Urothelium cell line (cell line): ENCODE data around the gene TRIM15.

Experiments
- DNase-seq: peaks from one replicate; pipeline ENCODE4 v3.0.0; 2011; ENCODE audit warnings: low spot score, mixed read lengths
- FAIRE-seq: peaks from 2 replicates; lab custom pipeline; 2011; peaks lifted over from hg19 to GRCh38; lab: Jason Lieb, UNC

Gene TRIM15

DNA sequence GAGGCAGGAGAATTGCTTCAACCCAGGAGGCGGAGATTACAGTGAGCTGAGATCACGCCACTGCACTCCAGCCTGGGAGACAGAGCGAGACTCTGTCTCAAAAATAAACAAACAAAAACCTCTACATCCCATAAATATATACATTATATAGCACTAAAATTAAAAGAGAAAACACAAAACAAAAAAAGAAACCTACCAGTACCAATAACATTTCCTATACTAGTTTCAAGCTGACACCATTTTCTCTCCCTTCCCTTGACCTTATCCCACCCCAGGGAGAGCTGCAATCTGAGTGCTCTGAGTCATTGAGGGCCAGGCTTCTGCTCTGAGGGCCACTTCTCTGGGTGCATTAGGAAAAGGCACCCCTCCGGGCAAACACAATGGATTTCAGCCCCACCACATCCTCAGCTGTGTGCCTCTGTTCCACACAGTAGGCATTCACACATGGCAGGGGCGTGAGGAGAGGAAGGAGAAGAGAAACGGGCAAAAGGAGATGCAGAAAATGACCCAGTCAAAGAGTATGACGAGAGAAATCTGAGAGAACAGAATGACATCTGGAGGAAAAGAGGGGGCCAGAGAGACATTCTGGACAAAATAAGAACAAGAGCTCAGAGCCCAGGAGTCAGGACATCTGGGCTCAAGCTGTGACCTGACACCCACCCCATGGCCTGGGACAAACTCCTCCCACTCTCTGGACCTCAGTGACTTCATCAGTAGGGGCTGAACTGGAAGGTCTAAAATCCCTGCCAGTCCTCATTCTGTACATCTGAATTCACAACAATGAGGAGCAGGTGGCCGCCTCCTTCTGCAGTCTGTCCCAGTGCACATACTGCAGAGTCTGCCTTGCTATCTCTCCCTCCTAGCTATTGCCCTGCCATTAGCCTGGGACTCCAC lies 31.7 kb downstream of the TRIM15 start:
- no peak for DNase-seq
- no peak for FAIRE-seq

DNA sequence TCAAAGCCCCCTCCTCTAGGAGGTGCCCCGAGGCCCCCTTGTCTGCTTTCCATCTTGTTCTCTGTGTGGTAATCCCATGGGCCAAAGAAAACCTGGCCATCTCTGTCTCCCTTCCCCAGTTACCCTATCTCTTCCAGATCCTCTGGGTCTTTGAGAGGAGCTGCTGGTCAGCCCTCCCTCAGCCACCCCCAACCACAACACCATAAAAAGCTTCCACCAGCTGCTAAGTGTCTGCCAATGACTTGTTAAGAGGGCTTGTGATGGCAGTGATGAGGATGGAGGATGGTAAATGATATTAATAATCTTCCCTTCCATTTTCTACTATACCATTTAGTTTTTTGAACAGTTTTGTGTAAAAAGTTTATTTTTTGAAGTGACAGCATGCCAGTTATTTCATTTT lies 32.6 kb downstream of the TRIM15 start:
- DNase-seq (no peak), FAIRE-seq (no peak)

DNA sequence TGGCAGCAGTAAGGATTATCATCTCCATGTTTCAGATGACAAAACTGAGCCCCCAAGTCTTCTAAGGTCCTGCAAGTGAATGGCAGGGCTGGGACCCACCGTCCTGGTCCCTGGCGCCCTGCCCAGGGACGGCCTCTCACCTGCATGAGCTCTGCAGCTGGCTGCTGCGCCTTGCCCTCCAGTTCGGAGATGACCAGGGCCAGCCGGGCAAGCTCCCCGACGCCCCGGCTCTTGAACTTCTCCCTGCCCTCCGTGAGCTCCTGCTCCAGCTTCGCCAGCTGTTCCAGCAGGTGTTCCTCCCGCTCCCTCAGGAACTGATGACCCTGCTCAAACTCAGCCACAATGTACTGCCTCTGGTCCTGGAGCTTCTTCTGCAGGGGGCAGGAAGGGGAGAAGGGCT lies 33.0 kb downstream of the TRIM15 start:
- FAIRE-seq (no peak), DNase-seq (no peak)

DNA sequence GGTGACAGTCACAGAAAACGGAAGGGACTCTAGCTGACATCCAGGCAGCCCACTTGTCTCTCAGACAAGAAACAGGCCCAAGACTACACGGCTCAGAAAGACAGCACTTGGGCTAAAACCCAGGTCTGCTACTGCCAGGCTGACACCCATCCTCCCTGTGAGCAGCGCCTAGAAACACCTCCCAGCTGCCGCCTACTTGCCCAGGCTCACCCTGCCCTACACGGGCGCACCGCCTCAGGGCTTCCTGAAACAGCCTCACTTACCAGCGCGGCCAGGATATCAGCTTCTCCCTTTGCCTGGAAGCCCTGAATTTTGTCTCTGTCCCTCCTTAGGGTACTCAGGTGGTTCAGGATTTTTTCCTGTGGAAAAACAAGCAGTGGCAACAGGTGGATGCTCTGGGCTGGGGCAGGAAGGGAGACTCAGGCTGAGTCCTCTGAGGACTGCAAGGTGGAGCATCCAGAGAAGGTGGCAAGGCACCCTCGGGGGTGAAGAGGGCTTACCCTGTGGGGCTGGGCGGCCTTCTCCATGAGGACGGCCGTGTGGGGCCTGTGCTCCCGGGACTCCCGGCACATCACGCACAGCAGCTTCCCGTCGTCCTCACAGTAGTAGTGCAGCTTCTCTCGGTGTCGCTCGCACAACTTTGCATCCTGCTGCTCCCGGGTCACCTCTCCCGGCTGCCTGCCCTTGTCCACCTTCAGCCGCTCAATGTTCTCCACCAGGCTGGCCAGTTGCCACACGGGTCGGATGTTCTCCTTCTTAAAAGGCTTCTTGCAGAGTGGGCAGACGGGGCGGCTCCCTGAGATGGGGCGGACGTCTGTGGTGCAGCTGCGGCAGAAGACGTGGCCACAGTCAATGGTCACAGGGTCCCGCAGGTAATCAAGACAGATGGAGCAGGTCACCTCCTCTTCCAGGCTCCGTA lies 35.1 kb downstream of the TRIM15 start:
- FAIRE-seq = no peak
- no peak for DNase-seq

DNA sequence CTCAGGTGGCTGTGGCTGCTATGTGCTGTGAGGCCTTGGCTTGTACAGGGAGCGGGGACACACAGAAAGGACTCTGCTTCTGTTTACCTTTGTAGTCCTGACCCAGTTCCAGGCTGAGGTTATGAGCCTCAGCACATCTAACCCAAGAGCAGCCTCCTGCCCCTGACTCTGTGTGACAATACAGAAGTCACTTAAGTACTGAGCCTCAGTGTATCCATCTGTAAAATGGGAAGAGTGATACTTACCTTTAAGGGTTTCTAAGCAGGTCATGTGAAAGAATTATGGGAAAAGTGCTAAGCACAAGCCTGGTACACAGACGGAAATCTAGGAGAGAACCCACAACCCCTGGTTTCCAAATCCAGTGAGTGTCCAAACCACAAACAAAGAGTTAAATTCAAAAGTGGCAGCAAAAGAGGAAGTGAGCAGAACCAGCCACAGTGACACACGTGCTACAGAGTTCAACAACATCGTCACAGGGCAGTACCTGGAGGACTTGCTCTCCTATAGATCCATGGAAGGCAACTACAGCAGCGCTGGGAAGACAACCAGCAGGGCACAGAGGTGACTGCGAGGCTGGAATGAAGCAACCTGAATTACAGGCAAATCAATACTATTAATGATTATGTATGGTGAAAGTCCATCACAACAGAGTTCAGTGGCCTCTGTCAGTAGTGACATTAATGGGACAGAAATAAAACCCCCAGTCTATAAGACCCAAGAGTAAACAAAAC lies 37.4 kb downstream of the TRIM15 start:
- DNase-seq (no peak), FAIRE-seq (no peak)

DNA sequence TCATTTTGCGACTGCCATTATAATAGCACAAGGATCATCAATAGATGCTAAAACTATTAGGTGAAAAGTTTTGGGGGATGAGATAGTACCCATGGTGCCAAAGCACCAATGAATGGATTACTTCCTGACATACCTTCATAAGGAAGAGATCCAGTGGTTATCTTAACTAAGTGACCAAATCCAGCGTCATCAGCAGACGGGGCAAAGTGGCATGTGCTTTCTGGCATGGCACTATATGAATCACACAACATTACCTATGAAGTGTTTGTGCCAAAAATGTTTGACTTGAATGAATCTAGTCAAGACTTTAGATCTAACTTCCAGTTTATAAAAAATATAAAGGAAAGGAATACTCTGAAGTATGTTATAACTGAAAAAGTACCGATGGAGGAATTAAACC lies 39.0 kb downstream of the TRIM15 start:
- DNase-seq = no peak
- no peak for FAIRE-seq

DNA sequence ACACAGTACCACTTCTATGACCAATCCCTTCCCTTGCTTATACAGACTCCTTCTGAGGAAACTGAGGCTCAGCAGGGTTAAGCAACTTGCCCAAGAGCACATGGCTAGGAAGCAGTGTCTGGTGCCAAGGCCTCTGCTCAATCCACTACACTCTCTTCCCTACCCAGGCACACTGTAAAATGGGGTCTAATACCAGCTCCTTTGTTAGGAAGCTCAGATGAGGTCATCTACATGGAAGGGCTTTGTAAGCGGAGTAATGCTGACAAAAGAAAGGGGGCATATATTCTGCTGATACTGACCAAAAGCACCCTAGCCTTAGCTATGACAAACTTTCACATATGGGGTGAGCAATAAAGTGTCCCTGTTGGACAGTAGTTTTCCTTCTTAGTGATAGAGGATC lies 40.8 kb downstream of the TRIM15 start:
- FAIRE-seq = no peak
- DNase-seq = no peak

DNA sequence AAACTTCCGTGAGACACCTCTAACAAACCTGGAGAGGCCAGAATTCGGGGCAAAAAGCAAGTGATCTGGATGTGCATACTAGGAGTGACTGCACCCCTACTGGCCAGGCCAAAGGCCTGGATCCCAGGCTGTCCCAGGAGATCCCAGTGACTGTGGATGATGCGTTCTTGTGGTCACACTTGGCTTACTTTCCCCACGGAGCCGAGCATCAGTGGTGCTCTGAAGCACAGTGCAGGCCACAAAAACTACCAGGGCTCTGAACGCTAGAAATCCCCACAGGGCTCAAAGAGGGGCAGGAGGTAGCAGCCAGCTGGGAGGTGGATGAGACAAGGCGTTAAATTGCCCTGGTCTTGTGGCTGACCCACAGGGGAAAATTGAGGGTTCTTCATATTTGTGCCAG lies 42.8 kb downstream of the TRIM15 start:
- no peak for FAIRE-seq
- DNase-seq = no peak

DNA sequence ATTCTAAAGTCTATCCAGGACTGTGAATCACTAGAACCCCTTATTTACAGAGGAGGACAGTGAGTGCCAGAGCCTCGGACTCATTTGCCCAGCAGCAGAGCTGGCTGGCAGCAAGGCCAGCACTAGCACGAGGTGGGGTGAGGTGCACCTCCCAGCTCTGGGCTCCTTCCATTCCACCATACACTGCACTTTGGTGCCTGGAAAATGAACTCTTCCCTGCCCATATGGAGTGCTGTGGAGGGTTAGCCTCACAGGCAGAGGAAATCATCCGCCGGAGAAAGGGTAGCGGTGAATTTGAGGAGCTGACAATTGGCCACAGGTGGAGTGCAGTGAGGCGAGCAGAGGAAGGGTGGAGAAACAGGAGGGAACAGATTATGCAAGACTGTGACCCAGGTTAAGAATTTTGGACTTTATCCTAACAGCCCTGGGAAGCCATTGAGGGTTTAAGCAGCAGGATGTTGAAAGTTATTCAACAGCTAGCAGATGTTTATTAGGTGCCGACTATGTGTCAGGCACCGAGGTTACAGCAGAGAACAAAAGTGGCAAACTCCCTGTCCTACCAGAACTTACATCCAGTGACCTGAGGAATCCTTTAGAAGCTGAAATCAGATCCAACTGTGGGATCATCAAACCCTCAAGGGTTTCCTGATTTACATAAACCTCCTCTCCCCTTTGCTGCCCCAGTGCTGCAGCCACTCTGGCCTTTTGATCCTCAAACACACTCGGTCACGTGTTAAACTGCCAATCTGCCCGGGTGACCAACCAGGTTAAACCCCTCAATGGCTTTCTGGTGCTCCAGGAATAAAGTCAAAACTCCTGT lies 43.7 kb downstream of the TRIM15 start:
- FAIRE-seq (no peak), DNase-seq (no peak)

DNA sequence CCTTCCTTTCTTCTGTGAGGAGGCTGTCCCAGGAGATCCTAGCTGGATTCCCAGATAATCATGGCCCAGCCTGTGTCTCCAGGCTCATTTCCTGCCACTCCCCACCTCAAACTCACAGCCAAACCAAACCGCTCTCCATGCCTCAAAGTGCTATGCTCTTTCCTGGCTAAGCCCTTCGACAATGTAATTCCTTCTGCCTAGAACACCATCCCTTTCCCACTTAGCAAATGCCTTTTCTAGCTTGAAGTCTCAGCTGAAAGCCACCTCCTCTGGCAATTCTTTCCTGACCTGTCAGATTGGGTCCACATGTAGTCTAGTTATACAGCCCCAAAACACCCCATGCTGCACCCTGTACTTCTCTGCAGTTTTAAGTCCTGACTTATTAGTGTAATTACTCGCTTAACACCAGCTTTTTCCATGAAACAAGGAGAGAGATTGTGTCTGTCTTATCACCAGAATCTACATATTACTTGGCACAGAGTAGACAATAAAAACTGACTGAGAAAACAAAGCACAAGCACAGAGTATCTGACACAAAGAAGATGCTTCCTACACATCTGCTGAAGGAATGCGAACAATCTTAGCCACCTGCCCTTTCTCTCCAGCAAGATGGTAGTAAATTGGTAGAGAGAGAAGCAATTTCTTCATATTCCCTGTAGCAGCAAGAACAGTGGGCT lies 44.4 kb downstream of the TRIM15 start:
- FAIRE-seq (no peak), DNase-seq (no peak)

DNA sequence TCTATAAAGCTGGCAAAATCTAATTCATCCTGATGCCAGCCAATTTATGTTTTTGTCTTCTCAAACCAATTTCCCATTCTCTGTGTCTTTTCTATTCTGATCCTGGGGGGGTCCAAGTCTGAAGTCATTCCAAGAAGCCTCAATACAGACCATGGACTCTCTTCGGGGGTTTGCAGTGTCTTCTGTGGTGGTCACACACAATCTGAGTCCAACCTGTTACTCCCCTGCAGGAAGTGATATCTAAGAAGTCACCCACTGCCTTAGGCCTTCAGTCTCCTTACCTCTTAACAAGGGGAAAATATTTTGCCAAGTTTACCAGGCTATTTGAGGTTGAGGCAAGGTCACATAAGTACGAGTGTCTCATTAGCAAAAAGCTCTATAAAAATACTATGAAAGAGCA lies 48.0 kb downstream of the TRIM15 start:
- FAIRE-seq (no peak), DNase-seq (no peak)

DNA sequence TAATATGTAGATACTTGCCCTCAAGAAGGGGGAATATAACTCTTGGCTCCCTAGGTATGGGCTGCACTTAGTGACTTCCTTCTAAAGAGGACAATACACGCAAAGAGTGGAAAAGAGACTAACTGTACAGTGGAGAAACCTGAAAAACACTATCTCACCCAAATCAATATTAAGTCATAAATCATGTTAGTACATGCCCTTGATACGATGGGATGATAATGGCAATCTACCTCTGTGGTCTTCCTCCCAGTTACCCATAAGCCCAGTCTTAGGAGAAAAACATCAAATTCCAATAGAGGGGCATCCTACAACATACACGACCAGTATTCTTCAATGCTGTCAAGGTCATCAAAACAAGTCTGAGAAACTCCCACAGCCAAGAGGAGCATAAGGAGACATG lies 48.6 kb downstream of the TRIM15 start:
- DNase-seq (no peak), FAIRE-seq (no peak)

DNA sequence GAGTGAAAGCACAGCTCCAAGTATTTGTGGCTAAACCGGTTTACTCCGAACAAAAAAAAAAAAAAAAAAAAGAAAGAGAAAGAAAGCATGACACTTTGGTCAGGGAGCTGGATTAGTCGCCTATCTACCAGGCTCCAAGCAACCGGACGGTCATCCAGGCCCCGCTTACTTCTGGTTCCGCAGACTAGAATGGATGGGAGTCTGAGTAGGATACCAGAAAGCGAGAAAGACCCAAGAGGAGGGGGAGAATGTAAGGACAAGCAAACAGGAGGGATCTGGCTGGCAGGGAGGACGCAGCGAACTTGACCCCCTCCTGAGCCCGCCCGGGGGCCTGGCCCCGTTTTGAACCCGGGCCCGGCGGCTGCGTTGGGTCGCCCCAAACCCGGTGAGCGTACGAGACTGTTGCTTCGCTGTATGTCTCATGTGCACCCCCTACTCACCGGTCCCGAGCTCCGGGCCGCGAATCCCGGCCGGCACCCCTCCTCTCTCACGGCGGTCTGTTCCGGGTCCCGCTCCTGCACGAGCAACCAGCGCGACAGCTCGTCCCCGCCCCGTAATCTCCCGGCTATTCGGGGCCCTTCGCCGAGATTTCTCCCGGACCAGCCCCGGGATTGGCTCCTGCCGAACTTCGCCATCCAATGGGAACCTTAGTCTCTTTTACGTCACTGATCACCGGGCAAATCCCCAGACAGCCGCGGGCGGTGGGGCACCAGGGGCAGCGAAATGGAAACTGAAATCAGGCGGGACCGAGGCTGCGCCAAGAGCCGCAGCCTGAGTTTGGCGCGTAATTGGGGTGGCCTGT lies 49.7 kb downstream of the TRIM15 start, which contains the start of gene TRIM26:
TRIM26 (minus strand) TSS at position 542 of the 802 bp plus-strand sequence. CDS start 14,303 bp downstream, outside the sequence.
- peak; percentile 53 for FAIRE-seq

DNA sequence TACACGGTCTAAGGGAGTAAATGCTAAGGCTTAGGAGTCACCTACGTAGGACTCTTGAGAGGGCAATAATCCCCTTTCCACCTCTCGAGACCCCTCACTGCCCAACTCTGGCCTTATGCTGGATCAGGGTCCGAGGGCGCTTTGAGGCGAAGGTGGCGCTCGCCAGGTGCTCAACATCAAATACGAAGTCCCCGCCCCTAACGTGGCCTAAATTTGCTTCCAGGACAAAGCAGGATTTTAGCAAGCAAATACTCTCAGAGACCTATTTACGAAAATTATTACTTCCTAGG lies 50.3 kb downstream of the TRIM15 start:
- FAIRE-seq (no peak), DNase-seq (no peak)

More for the DNA sequence above, 49.7 kb downstream of the TRIM15 start, which contains the start of gene TRIM26:
- peak; percentile 99 for DNase-seq

DNA sequence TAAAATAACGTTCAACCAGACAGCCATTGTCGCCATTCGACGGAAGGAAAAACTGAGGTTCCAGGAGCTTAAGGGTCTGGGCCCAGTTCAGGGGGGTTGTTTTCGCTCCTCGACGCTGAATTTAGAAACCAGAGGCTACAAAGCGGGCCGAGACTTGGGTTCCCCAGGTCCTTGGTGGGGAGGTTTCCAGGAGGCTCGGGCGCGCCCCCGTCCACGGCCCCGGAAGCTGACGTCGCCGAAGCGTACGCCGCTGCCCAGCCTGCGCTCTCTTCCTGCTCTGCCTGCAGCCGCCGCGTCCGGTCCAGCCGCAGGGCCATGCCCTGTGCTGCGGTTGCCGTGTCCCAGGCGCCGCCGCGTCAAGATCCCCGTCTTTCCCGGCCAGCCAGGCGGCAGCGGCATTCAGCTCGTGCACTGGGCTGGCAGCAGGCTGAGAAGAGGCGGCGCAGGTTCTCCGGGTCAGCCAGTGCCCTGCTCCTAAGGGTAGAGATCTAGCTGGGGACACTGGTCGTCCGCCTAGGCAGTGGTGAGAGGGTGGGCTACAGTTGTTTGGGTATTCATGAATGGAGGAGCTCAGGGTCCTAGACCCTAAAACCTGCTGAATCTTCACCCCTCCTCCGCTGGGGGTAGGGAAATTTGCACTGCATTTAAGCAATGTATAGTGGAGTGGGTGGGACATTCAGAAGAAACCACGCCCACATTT lies 50.8 kb downstream of the TRIM15 start:
- DNase-seq (peak; percentile 84), FAIRE-seq (no peak)

DNA sequence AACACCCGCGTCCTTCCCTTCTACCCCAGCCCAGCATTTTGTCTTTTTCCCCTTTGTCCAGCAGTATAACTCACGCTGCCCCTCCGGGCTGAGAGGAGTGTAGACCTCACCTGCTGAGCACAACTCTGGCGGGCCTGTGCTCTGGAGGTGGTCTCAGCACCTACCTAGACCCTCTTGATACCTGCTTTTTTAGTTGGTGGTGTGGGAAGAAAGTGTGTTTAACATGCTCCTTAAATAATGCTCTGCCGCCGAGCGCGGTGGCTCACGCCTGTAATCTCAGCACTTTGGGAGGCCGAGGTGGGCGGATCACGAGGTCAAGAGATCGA lies 51.3 kb downstream of the TRIM15 start:
- FAIRE-seq (no peak), DNase-seq (no peak)

DNA sequence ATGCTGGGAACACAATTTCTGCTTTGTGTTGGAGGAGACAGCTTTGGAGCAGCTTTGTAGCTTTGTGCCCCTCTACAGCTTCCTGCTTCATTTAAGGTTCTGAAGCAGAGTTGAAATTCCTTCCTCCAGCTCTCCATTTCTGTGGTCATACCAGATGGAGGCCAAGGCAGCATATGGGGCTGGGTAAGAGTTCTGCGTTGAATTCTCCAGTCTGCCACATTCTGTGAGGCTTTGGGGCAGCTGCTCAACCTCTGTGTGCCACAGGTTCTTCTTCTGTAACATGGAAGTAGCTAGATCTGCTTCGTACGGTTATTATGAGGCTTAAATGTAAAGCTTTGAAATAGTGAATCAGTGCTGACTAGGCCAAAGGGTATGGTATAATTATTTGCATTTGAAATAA lies 52.8 kb downstream of the TRIM15 start:
- no peak for DNase-seq
- FAIRE-seq = no peak

DNA sequence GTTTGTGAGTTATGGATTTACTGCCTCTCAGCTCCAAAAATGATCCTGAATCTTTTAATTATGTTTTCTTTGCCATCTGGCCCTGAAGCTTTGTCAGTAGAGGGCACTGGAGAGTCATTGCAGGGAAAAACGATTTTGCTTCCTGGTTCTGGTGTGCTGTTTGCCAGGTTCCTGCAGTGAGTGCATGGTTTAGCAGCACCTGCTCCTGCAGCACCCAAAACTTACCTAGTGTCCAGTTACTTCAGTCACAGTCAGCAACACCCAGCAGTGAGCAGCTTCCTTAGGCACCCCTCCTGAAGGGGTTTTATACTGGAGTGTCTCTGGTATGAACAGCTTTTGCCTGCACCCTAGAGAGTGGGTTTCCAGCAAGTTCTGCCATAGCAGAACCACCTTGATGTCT lies 55.9 kb downstream of the TRIM15 start:
- FAIRE-seq (no peak), DNase-seq (peak; percentile 65)
